CD4-positive, alpha-beta T cell treated with Interleukin-4 for 1 hour (primary cell): Measurements from ENCODE around the gene SLC25A5.

ENCODE experiments used
- DNase-seq, 2 donors: peaks; one replicate each; pipeline ENCODE4 v3.0.0-alpha.2; 2020 to 2022

SLC25A5 gene

DNA sequence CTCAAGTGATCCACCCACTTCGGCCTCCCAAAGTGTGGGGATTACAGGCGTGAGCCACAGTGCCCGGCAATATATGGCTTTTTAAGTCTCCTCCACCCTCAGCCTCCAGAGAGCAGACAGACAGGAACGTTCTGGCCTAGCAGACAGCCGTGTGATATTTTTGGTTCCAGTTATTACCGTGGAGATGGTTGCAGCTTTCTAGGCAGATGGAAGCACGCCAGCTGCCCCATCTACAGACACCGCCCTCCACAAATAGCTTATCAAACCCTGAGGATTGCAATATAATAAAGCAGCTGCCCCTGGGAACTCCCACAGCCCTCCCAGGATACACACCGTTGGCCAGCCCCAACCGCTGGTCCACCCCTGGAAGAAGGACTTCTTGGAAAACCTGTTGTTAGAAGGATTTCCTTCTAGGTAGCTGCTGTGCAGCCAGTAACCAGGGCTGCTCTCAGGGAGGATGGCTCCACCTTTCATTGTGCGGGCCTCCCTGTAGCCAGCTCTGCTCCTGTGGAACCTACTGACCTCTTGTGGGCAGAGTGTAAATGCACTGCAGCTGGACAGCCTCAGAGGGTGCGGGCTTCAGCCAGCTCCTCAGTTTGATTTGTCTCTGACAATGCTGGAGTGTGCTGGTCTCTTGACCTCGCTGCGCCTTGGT is 44.0 kb downstream of the SLC25A5 start:
- DNase-seq, result peak; percentile 25 to 41

DNA sequence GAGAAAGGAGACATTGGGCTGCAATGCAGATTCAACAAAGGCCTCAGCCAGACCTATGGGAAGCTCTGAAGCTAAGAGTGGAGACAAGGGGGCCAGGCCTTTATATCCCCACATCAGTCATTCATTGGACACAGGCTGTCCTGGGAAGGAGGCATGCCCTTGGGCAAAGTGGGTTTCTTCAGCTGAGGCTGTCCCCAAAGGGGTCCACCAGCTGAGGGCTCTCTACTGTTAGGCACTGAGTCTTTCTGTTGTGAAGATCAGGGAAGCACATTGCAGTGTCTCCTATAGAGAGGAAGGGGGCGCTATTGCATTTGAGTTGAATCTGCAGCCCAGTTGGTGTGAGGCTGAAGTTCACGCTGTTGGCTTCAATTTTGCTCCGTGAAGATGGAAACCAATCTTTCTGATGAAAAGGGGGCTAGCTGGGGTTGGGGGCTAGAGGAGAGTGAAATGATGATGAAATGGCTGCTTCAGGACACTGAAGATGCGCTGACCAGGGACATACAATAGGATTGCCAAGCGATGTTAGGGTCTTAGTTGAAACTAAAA is 48.0 kb downstream of the SLC25A5 start:
- peak; percentile 63 to 69 for DNase-seq

DNA sequence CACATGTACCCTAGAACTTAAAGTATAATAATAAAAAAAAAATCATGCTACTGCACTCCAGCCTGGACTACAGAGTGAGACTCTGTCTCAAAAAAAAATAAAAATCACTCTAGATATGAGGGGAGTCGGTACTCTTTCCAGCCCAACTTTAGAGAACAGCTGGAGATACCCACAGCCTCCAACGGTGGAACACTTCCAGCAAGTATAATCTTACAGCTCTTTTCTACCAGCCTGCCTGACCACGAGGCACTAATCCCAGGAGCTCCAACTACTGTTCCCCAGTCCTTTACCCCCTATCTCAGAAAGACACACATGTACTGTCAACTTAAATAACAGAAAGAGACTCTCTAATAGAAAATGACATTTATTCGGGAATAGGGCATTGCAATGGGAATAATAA is 50.1 kb downstream of the SLC25A5 start:
- no peak for DNase-seq
